ENCODE data around the gene NLGN1. TPM values are rescaled to one million over a fixed set of nuclear protein-coding genes. Genes with fewer than 3 reads are reported as not detected.

NLGN1 gene
- total RNA-seq, 4 donors from 2014 or later = 2.2 to 5.8 (median 3.0) TPM

- no peak for TF ChIP-seq POLR2AphosphoS5 (IDR thresholded peaks at IDR 0.05)
- no peak for TF ChIP-seq POLR2A (IDR thresholded peaks at IDR 0.05)
- TF ChIP-seq CTCF (IDR thresholded peaks at IDR 0.05) = no peak
- TF ChIP-seq EP300 (IDR thresholded peaks at IDR 0.05) = no peak
- H3K27ac ChIP-seq = no peak overlapping the region
- H3K4me1 ChIP-seq = no peaks in the 10 kb centered on the region
- H3K9me3 ChIP-seq = no peaks in the 10 kb centered on the region
- H3K36me3 ChIP-seq = no peaks in the 10 kb centered on the region
- H3K27me3 ChIP-seq = no peaks in the 10 kb centered on the region
- no peak for DNase-seq (ENCODE audit: low spot score in 2 of 2)
- no peak overlapping the region for H3K4me3 ChIP-seq
- 68% methylated on average over 2 of the region's 2 CpGs for WGBS
These were observed 585.8 kb downstream of the NLGN1 start for GRCh38 chr3:173983343-173983742.

- H3K27me3 ChIP-seq = no peaks in the 10 kb centered on the region
- H3K4me1 ChIP-seq = no peaks in the 10 kb centered on the region
- no peak for DNase-seq (ENCODE audit: low spot score in 2 of 2)
- no peaks in the 10 kb centered on the region for H3K9me3 ChIP-seq
- H3K4me3 ChIP-seq = no peak overlapping the region
- no peak overlapping the region for H3K27ac ChIP-seq
- TF ChIP-seq EP300 (IDR thresholded peaks at IDR 0.05) (no peak), CTCF (IDR thresholded peaks at IDR 0.05) (no peak), POLR2A (IDR thresholded peaks at IDR 0.05) (no peak), POLR2AphosphoS5 (IDR thresholded peaks at IDR 0.05) (no peak)
- H3K36me3 ChIP-seq = no peaks in the 10 kb centered on the region
These were observed 589.4 kb downstream of the NLGN1 start for GRCh38 chr3:173986861-173987410.

- H3K36me3 ChIP-seq = no peaks in the 10 kb centered on the region
- no peaks in the 10 kb centered on the region for H3K27me3 ChIP-seq
- no peaks in the 10 kb centered on the region for H3K4me1 ChIP-seq
- H3K9me3 ChIP-seq = no peaks in the 10 kb centered on the region
- no peak for DNase-seq (ENCODE audit: low spot score in 2 of 2)
- H3K4me3 ChIP-seq = no peak overlapping the region
- no peak for TF ChIP-seq EP300 (IDR thresholded peaks at IDR 0.05)
- TF ChIP-seq CTCF (IDR thresholded peaks at IDR 0.05) = no peak
- TF ChIP-seq POLR2AphosphoS5 (IDR thresholded peaks at IDR 0.05) = no peak
- no peak for TF ChIP-seq POLR2A (IDR thresholded peaks at IDR 0.05)
- 93% methylated on average over 1 of the region's 1 CpG for WGBS
- H3K27ac ChIP-seq = no peak overlapping the region
These were observed 591.4 kb downstream of the NLGN1 start for GRCh38 chr3:173988909-173989308.

- no peak overlapping the region for H3K27ac ChIP-seq
- H3K36me3 ChIP-seq = no peaks in the 10 kb centered on the region
- TF ChIP-seq POLR2A (IDR thresholded peaks at IDR 0.05) (no peak), EP300 (IDR thresholded peaks at IDR 0.05) (no peak), CTCF (IDR thresholded peaks at IDR 0.05) (no peak), POLR2AphosphoS5 (IDR thresholded peaks at IDR 0.05) (no peak)
- no peak overlapping the region for H3K4me3 ChIP-seq
- H3K4me1 ChIP-seq = no peaks in the 10 kb centered on the region
- H3K9me3 ChIP-seq = no peaks in the 10 kb centered on the region
- DNase-seq (ENCODE audit: low spot score in 2 of 2) = no peak
- no peaks in the 10 kb centered on the region for H3K27me3 ChIP-seq
These were observed 594.9 kb downstream of the NLGN1 start for GRCh38 chr3:173992416-173992815.

- H3K27me3 ChIP-seq = no peaks in the 10 kb centered on the region
- WGBS = 39% methylated on average over 1 of the region's 1 CpG
These were observed 595.8 kb downstream of the NLGN1 start for GRCh38 chr3:173993299-173993698.

More at GRCh38 chr3:173993299-173993698, 595.8 kb downstream of the NLGN1 start:
- Histone ChIP-seq H3K4me3 (no peak overlapping the region), H3K9me3 (no peaks in the 10 kb centered on the region), H3K36me3 (no peaks in the 10 kb centered on the region), H3K27ac (no peak overlapping the region), H3K4me1 (no peaks in the 10 kb centered on the region)
- TF ChIP-seq POLR2AphosphoS5 (IDR thresholded peaks at IDR 0.05) = no peak
- TF ChIP-seq EP300 (IDR thresholded peaks at IDR 0.05) = no peak
- no peak for TF ChIP-seq CTCF (IDR thresholded peaks at IDR 0.05)
- TF ChIP-seq POLR2A (IDR thresholded peaks at IDR 0.05) = no peak
- DNase-seq (ENCODE audit: low spot score in 2 of 2) = no peak

Measured in suprapubic skin (tissue), 4 donors.